Suprapubic skin (tissue), 4 donors: ENCODE measurements around the gene SLC34A3. TPM values are rescaled to one million over a fixed set of nuclear protein-coding genes. Genes with fewer than 3 reads are reported as not detected.
"Not testable (repeated sequence)": the region's sequence is repeated elsewhere in the genome, so short reads cannot be mapped to it uniquely, and the experiment has no call there.

Source experiments
- DNase-seq, 2 donors: peaks; one replicate each; pipeline ENCODE4 v3.0.0-alpha.2; 2019; ENCODE audit warnings: low spot score in 2 of 2
- H3K27ac ChIP-seq: fragments of 200-600 bp; sonication (generic); one replicate; pipeline ENCODE4 v1.5.1; 2019
- H3K27me3 ChIP-seq: fragments of 200-600 bp; sonication (generic); one replicate; pipeline ENCODE4 v1.5.1; 2019
- H3K36me3 ChIP-seq: fragments of 200-600 bp; sonication (generic); one replicate; pipeline ENCODE4 v1.5.1; 2019
- H3K4me1 ChIP-seq: fragments of 200-600 bp; sonication (generic); one replicate; pipeline ENCODE4 v1.5.1; 2019
- H3K4me3 ChIP-seq: fragments of 200-600 bp; sonication (generic); one replicate; pipeline ENCODE4 v1.5.1; 2019; ENCODE audit warnings: mild to moderate bottlenecking
- H3K9me3 ChIP-seq: fragments of 200-600 bp; sonication (generic); one replicate; pipeline ENCODE4 v1.5.1; 2019
- CTCF ChIP-seq, 2 donors: fragments of 200-600 bp in 1 of 2; fragments of 450-650 bp in 1 of 2; sonication (generic) in 1 of 2; IDR thresholded peaks; one replicate each; pipeline ENCODE4 v1.5.1; 2016 to 2019; ENCODE audit warnings: antibody characterized with exemption in 2 of 2, mild to moderate bottlenecking in 1 of 2, moderate library complexity in 1 of 2
- EP300 ChIP-seq: sonication (generic); formaldehyde crosslinking; IDR thresholded peaks from one replicate; pipeline ENCODE4 v1.6.1; 2017; ENCODE audit warnings: antibody characterized with exemption
- POLR2A ChIP-seq, 2 donors: fragments of 450-650 bp; IDR thresholded peaks; one replicate each; pipeline ENCODE4 v1.6.1; 2017; ENCODE audit warnings: antibody characterized with exemption in 2 of 2, mild to moderate bottlenecking in 2 of 2, moderate library complexity in 2 of 2
- POLR2AphosphoS5 ChIP-seq, 3 donors: sonication (generic); formaldehyde crosslinking; IDR thresholded peaks; one replicate each; pipeline ENCODE4 v1.6.1; 2017; ENCODE audit warnings: antibody characterized with exemption in 3 of 3
- WGBS: methylation state at CpG from one replicate; pipeline ENCODE4 v1.1.5; 2018; 5-methylcytosine and 5-hydroxymethylcytosine counted together
- total RNA-seq, 4 donors: library from RNA; depleted of rRNA; stranded (reverse); fragments of >200 nt; gene quantifications; one replicate each; pipeline ENCODE4 v1.1.0, GENCODE V29; 2016

SLC34A3 gene
- total RNA-seq, 4 donors from 2014 or later = 0.34 TPM; not detected in 3

DNA sequence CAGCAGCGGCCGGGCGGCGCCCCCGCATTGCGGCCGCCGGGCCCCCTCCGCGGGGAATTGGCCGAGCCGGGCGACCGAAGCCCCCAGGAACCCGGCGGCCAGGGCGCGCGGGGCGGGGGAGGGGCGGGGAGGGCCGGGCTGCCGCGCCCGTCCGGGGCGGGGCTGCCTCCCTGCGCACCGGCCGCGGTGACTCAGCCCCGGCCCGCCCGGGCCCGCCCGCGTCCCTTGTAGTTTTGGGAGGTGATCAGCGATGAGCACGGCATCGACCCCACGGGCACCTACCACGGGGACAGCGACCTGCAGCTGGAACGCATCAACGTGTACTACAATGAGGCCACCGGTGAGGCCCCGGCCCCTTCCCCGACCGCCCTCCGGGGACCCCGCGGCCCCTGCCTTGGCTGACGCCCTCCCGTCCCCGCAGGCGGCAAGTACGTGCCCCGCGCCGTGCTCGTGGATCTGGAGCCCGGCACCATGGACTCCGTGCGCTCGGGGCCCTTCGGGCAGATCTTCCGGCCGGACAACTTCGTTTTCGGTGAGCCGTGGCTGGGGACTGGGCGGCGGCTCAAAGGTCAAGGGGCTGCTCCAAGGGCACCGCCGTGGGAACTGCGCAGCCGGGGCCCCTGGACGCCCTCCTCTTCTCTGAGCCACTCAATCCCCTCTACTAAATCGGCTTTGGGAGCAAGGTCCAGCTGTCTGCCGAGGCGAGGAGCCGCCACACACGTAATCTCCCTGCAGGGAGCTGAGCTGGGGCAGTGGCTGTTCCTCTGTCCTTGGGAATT lies 11.0 kb downstream of the SLC34A3 start:
- TF ChIP-seq POLR2A (IDR thresholded peaks at IDR 0.05) = no peak
- TF ChIP-seq POLR2AphosphoS5 (IDR thresholded peaks at IDR 0.05) = peak in 2 of 3 donors; percentile 16 to 21
- H3K36me3 ChIP-seq = peaks cover 15% of the 10 kb centered on the region
- peak overlapping the region; percentile 96 for H3K27ac ChIP-seq
- H3K27me3 ChIP-seq = no peaks in the 10 kb centered on the region
- peak overlapping the region; percentile 88 for H3K4me3 ChIP-seq
- no peaks in the 10 kb centered on the region for H3K9me3 ChIP-seq
- no peak for DNase-seq
- peaks cover 76% of the 10 kb centered on the region for H3K4me1 ChIP-seq
- 35% methylated on average over 4 of the region's 83 CpGs for WGBS

GRCh38 chr9:137242269-137243203 lies 11.8 kb downstream of the SLC34A3 start:
- Histone ChIP-seq H3K36me3 (peaks cover 15% of the 10 kb centered on the region), H3K9me3 (no peaks in the 10 kb centered on the region), H3K4me3 (peak overlapping the region; percentile 88), H3K27ac (peak overlapping the region; percentile 96), H3K27me3 (no peaks in the 10 kb centered on the region), H3K4me1 (peaks cover 67% of the 10 kb centered on the region)
- no peak for DNase-seq
- WGBS = 62% methylated on average over 16 of the region's 36 CpGs
- TF ChIP-seq EP300 = no peak
- no peak for TF ChIP-seq CTCF (IDR thresholded peaks at IDR 0.05)
- TF ChIP-seq POLR2AphosphoS5 (IDR thresholded peaks at IDR 0.05) = no peak
- TF ChIP-seq POLR2A (IDR thresholded peaks at IDR 0.05) = no peak

GRCh38 chr9:137243266-137243625 lies 12.5 kb downstream of the SLC34A3 start:
- WGBS = 82% methylated on average over 14 of the region's 18 CpGs
- not testable (repeated sequence) for H3K27me3 ChIP-seq, H3K27ac ChIP-seq, H3K4me3 ChIP-seq, DNase-seq, H3K9me3 ChIP-seq
- H3K4me1 ChIP-seq = peaks cover 60% of the 10 kb centered on the region
- peaks cover 15% of the 10 kb centered on the region for H3K36me3 ChIP-seq

GRCh38 chr9:137243626-137244485 lies 13.2 kb downstream of the SLC34A3 start:
- H3K27me3 ChIP-seq = no peaks in the 10 kb centered on the region
- WGBS = 60% methylated on average over 11 of the region's 15 CpGs
- no peak overlapping the region for H3K27ac ChIP-seq
- no peaks in the 10 kb centered on the region for H3K9me3 ChIP-seq
- H3K36me3 ChIP-seq = peaks cover 15% of the 10 kb centered on the region
- no peak for DNase-seq
- no peak overlapping the region for H3K4me3 ChIP-seq
- peaks cover 54% of the 10 kb centered on the region for H3K4me1 ChIP-seq
- TF ChIP-seq EP300 (no peak), POLR2A (IDR thresholded peaks at IDR 0.05) (no peak), CTCF (IDR thresholded peaks at IDR 0.05) (no peak), POLR2AphosphoS5 (IDR thresholded peaks at IDR 0.05) (no peak)

DNA sequence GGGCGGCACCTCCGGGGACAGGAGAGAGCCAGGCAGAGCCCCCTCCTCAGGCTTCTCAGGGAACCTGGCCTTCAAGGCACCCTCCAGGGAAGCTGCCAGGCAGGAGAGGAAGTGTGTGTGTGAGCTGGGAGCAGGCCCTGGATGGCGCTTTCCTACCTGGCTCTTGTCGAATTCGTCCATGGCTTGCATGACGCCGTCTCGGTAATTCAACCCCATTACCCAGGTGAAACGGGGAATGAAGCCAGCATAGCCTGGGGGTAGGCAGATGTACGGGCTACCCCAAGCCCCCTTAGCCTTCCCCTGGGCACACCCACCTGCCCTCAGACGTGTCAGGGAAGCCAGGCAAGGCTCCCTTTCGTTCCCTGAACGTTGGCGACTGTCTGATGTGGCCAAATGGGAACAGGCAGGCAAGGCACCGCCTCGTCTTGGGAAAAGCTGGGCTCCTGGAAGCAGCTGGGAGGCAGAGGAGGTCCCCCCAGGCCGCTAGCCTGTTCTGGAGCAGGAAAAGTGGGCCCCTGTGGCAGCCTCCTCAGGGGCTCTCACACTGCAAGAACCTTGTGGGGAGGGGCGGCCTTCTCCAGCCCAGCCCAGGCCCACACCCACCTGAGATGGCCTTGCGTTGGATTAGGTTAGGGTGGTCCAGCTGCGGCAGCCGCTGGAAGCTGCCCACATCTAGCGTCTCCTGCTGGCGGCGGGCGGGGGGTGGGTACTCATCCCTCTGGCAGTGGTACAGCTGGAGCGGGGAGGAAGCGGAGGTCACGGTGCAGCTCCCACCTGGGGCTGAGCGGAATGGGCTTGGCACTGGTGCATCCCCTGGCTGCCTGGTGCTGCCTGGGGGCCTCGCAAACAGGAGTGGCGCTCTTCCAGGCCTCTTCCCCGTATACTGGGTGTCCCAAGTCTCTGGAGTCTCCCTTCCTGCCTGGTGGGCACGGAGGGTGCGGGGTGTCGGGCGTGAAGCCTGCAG lies 14.1 kb downstream of the SLC34A3 start:
- H3K36me3 ChIP-seq = peaks cover 15% of the 10 kb centered on the region
- no peaks in the 10 kb centered on the region for H3K27me3 ChIP-seq
- DNase-seq = no peak
- no peak overlapping the region for H3K4me3 ChIP-seq
- 29% methylated on average over 11 of the region's 36 CpGs for WGBS
- no peak for TF ChIP-seq POLR2A (IDR thresholded peaks at IDR 0.05)
- TF ChIP-seq CTCF (IDR thresholded peaks at IDR 0.05) = no peak
- no peak for TF ChIP-seq EP300
- no peak for TF ChIP-seq POLR2AphosphoS5 (IDR thresholded peaks at IDR 0.05)
- H3K4me1 ChIP-seq = peaks cover 45% of the 10 kb centered on the region
- no peaks in the 10 kb centered on the region for H3K9me3 ChIP-seq
- H3K27ac ChIP-seq = no peak overlapping the region
